ENCODE measurements around the gene KRT1. TPM values are rescaled to one million over a fixed set of nuclear protein-coding genes. Genes with fewer than 3 reads are reported as not detected.

Gene KRT1
- polyA plus RNA-seq, 2 of the 4 experiments (the other 2 are of a cell fraction): not detected

DNA sequence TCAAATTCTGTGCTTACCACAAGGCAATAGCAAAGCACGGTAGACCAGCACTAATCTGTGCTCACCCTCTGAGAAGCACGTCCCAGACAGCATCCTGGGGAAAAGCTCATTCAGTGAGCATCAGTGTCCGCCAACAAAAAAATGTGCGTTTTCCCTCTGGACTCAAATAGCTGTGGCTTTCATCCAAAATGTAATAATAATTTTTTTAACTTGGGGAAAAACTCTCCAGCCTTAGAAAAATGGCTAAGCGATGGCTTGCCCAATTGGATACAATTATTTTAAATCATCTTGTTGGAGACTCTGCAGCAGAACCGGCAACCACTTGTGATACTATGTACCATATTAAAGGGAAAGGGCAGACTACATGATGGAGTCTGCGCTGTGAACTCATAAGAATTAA lies 24.3 kb upstream of the KRT1 start:
- POLR2A ChIA-PET: no interaction called here
- CTCF ChIA-PET: interaction anchor here (0.9 to 1.2 kb wide), 2 partner anchors 13 to 163 kb away, joined by 3 read pairs; no protein-coding TSS in a partner anchor
- WGBS (ENCODE audit: missing lambda C conversion rate): 73% methylated on average over 7 of the region's 7 CpGs

GRCh38 chr12:52703878-52704277 lies 23.7 kb upstream of the KRT1 start:
- no peak for DNase-seq (ENCODE audit: low read depth in 1 of 2, low spot score in 1 of 2)
- H3K4me2 ChIP-seq: no peak overlapping the region
- FAIRE-seq: no peak
- POLR2A ChIA-PET: no interaction called here
- H3K4me3 ChIP-seq: no peak overlapping the region
- no peaks in the 10 kb centered on the region for H3K9me3 ChIP-seq
- TF ChIP-seq REST (IDR thresholded peaks at IDR 0.05): no peak
- TF ChIP-seq ZNF302 (CRISPR knock-in tag; IDR thresholded peaks at IDR 0.05): no peak
- no peak for TF ChIP-seq SREBF2 (IDR thresholded peaks at IDR 0.05)
- TF ChIP-seq EHMT2 (IDR thresholded peaks at IDR 0.05; ENCODE audit: low read depth): no peak
- TF ChIP-seq POLR2AphosphoS2 (conservative IDR thresholded peaks at IDR 0.05; ENCODE audit: low read length): no peak
- TF ChIP-seq HDAC2 (IDR thresholded peaks at IDR 0.05): no peak
- TF ChIP-seq ESRRA (IDR thresholded peaks at IDR 0.05; ENCODE audit: borderline replicate concordance, low read length): no peak
- no peak for TF ChIP-seq FOSB (CRISPR knock-in tag; IDR thresholded peaks at IDR 0.05)
- TF ChIP-seq GATA3 (IDR thresholded peaks at IDR 0.05; ENCODE audit: borderline replicate concordance): no peak
- TF ChIP-seq ELK1 (IDR thresholded peaks at IDR 0.05; ENCODE audit: low read depth, low read length): no peak
- no peak for TF ChIP-seq HOXB5 (CRISPR knock-in tag; IDR thresholded peaks at IDR 0.05)
- TF ChIP-seq KDM1A (IDR thresholded peaks at IDR 0.05; ENCODE audit: low read depth): no peak
- no peak for TF ChIP-seq TFCP2L1 (CRISPR knock-in tag; IDR thresholded peaks at IDR 0.05)
- TF ChIP-seq HOXB13 (CRISPR knock-in tag; IDR thresholded peaks at IDR 0.05; ENCODE audit: low read depth): no peak
- no peak for TF ChIP-seq NFE2L2 (conservative IDR thresholded peaks at IDR 0.05; ENCODE audit: low read length)
- TF ChIP-seq NPAS2 (CRISPR knock-in tag; IDR thresholded peaks at IDR 0.05; ENCODE audit: borderline replicate concordance): no peak
- no peak for TF ChIP-seq PHF8 (IDR thresholded peaks at IDR 0.05; ENCODE audit: borderline replicate concordance, low read depth)
- TF ChIP-seq HES2 (IDR thresholded peaks at IDR 0.05): no peak
- no peak for TF ChIP-seq HEYL (CRISPR knock-in tag; IDR thresholded peaks at IDR 0.05)
- no peak for TF ChIP-seq MAZ (IDR thresholded peaks at IDR 0.05; ENCODE audit: borderline replicate concordance, low read depth, low read length)
- no peaks in the 10 kb centered on the region for H3K4me1 ChIP-seq
- 27% methylated on average over 1 of the region's 1 CpG for WGBS (ENCODE audit: missing lambda C conversion rate)
- H3K27ac ChIP-seq: no peak overlapping the region
- no peak for ATAC-seq
- CTCF ChIA-PET: interaction anchor here (0.9 kb wide), 1 partner anchor 164 kb away, joined by 3 read pairs; no protein-coding TSS in a partner anchor

More for the DNA sequence above, 24.3 kb upstream of the KRT1 start:
- no peak for TF ChIP-seq FOXS1 (CRISPR knock-in tag; IDR thresholded peaks at IDR 0.05)
- no peak for TF ChIP-seq JUNB (IDR thresholded peaks at IDR 0.05)
- no peak for TF ChIP-seq HOXA7 (CRISPR knock-in tag; IDR thresholded peaks at IDR 0.05)
- TF ChIP-seq NR3C1 (IDR thresholded peaks at IDR 0.05): no peak
- no peak for TF ChIP-seq TP53 (CRISPR knock-in tag; IDR thresholded peaks at IDR 0.05)
- TF ChIP-seq, protein P1, sequence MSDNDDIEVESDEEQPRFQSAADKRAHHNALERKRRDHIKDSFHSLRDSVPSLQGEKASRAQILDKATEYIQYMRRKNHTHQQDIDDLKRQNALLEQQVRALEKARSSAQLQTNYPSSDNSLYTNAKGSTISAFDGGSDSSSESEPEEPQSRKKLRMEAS (IDR thresholded peaks at IDR 0.05): no peak
- no peak for TF ChIP-seq CHD4 (IDR thresholded peaks at IDR 0.05; ENCODE audit: borderline replicate concordance)
- no peak for TF ChIP-seq GATA3 (IDR thresholded peaks at IDR 0.05; ENCODE audit: borderline replicate concordance)
- TF ChIP-seq SMC3 (IDR thresholded peaks at IDR 0.05): no peak
- FAIRE-seq (no peak), ATAC-seq (no peak), DNase-seq (ENCODE audit: low read depth in 1 of 2, low spot score in 1 of 2) (no peak)
- Histone ChIP-seq H3K4me3 (no peak overlapping the region), H3K4me2 (no peak overlapping the region), H3K4me1 (no peaks in the 10 kb centered on the region), H3K27ac (no peak overlapping the region), H3K9me3 (no peaks in the 10 kb centered on the region)
